ENCODE data around the gene EXOC3L4. TPM values are rescaled to one million over a fixed set of nuclear protein-coding genes. Genes with fewer than 3 reads are reported as not detected.

The EXOC3L4 gene
- total and polyA plus RNA-seq, 4 donors: 24.0 to 77.8 (median 36.7) TPM

- peaks cover 6 to 28% (median 15%) of the 10 kb centered on the region in 4 donors for H3K4me1 ChIP-seq (ENCODE audit: control insufficient read depth in 4 of 4, insufficient read depth in 4 of 4, low read length in 3 of 4)
- no peaks in the 10 kb centered on the region for H3K9me3 ChIP-seq (ENCODE audit: control insufficient read depth in 4 of 4, low read length in 3 of 4)
- no peak for TF ChIP-seq RXRA (IDR thresholded peaks at IDR 0.05)
- TF ChIP-seq REST (IDR thresholded peaks at IDR 0.05): no peak
- TF ChIP-seq TAF1 (conservative IDR thresholded peaks at IDR 0.05): no peak
- no peak for TF ChIP-seq YY1 (IDR thresholded peaks at IDR 0.05)
- TF ChIP-seq, protein P1, sequence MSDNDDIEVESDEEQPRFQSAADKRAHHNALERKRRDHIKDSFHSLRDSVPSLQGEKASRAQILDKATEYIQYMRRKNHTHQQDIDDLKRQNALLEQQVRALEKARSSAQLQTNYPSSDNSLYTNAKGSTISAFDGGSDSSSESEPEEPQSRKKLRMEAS (IDR thresholded peaks at IDR 0.05): no peak
- TF ChIP-seq EGR1 (IDR thresholded peaks at IDR 0.05; ENCODE audit: low read depth in 2 of 2): no peak
- no peak for TF ChIP-seq ATF3 (IDR thresholded peaks at IDR 0.05)
- no peak for TF ChIP-seq SP1 (IDR thresholded peaks at IDR 0.05)
- H3K27me3 ChIP-seq (ENCODE audit: control insufficient read depth in 4 of 4, insufficient read depth in 4 of 4, low read length in 3 of 4): no peaks in the 10 kb centered on the region
- no peak for DNase-seq (ENCODE audit: low spot score)
- H3K27ac ChIP-seq (ENCODE audit: low read depth in 1 of 2, low read length in 2 of 2): no peak overlapping the region
- 85% methylated on average over 12 of the region's 12 CpGs for WGBS
- no peak overlapping the region for H3K4me3 ChIP-seq (ENCODE audit: low read depth in 1 of 3, low read length in 3 of 3)
- no peak overlapping the region for H3K9ac ChIP-seq (ENCODE audit: low read depth in 1 of 2, low read length in 2 of 2)
- no peaks in the 10 kb centered on the region for H3K36me3 ChIP-seq (ENCODE audit: control insufficient read depth in 4 of 4, insufficient read depth in 3 of 4, low read depth in 1 of 4, low read length in 3 of 4)
Measured at GRCh38 chr14:103090481-103091020, 4.0 kb upstream of the EXOC3L4 start.

- WGBS: 13% methylated on average over 69 of the region's 69 CpGs
- Histone ChIP-seq H3K36me3 (ENCODE audit: control insufficient read depth in 4 of 4, insufficient read depth in 3 of 4, low read depth in 1 of 4, low read length in 3 of 4) (no peaks in the 10 kb centered on the region), H3K4me1 (ENCODE audit: control insufficient read depth in 4 of 4, insufficient read depth in 4 of 4, low read length in 3 of 4) (peaks cover 7 to 34% (median 20%) of the 10 kb centered on the region in 4 donors), H3K9me3 (ENCODE audit: control insufficient read depth in 4 of 4, low read length in 3 of 4) (no peaks in the 10 kb centered on the region), H3K9ac (ENCODE audit: low read depth in 1 of 2, low read length in 2 of 2) (no peak overlapping the region), H3K27ac (ENCODE audit: low read depth in 1 of 2, low read length in 2 of 2) (no peak overlapping the region), H3K27me3 (ENCODE audit: control insufficient read depth in 4 of 4, insufficient read depth in 4 of 4, low read length in 3 of 4) (no peaks in the 10 kb centered on the region), H3K4me3 (ENCODE audit: low read depth in 1 of 3, low read length in 3 of 3) (peak overlapping the region in 2 of 3 donors; percentile 52 to 59)
- no peak for TF ChIP-seq YY1 (IDR thresholded peaks at IDR 0.05)
- no peak for TF ChIP-seq TAF1 (conservative IDR thresholded peaks at IDR 0.05)
- TF ChIP-seq NR2F2 (IDR thresholded peaks at IDR 0.05): no peak
- no peak for TF ChIP-seq EGR1 (IDR thresholded peaks at IDR 0.05; ENCODE audit: low read depth in 2 of 2)
- no peak for TF ChIP-seq ATF3 (IDR thresholded peaks at IDR 0.05)
- no peak for TF ChIP-seq JUND (IDR thresholded peaks at IDR 0.05)
- TF ChIP-seq CTCF (IDR thresholded peaks at IDR 0.05; ENCODE audit: low read depth, low read length, missing input control): peak; percentile 40
- TF ChIP-seq, protein P1 (IDR thresholded peaks at IDR 0.05): no peak
- TF ChIP-seq RAD21 (IDR thresholded peaks at IDR 0.05): peak in 1 of 2 donors; percentile 62
- peak; percentile 63 for DNase-seq (ENCODE audit: low spot score)
Measured at GRCh38 chr14:103091041-103091882, 3.3 kb upstream of the EXOC3L4 start.

All from liver (tissue), 9 donors.